AG09309 (cell line): ENCODE measurements around the gene CFAP65.

Source experiments
- DNase-seq: peaks from one replicate; pipeline ENCODE4 v3.0.0-alpha.2; 2010; ENCODE audit warnings: low read depth
- H3K4me3 ChIP-seq: 2 replicates; pipeline ENCODE4 v1.5.1; 2011; ENCODE audit warnings: mild to moderate bottlenecking, low read depth, low read length, moderate library complexity; ENCODE audit not compliant: control insufficient read depth
- TF ChIP-seq, protein P1 (sequence below): IDR thresholded peaks from 2 replicates; pipeline ENCODE4 v1.5.1; 2011; ENCODE audit warnings: mild to moderate bottlenecking, low read depth, low read length, inconsistent platforms; ENCODE audit not compliant: insufficient read depth, control insufficient read depth; ENCODE audit errors: missing control alignments

The CFAP65 gene

DNA sequence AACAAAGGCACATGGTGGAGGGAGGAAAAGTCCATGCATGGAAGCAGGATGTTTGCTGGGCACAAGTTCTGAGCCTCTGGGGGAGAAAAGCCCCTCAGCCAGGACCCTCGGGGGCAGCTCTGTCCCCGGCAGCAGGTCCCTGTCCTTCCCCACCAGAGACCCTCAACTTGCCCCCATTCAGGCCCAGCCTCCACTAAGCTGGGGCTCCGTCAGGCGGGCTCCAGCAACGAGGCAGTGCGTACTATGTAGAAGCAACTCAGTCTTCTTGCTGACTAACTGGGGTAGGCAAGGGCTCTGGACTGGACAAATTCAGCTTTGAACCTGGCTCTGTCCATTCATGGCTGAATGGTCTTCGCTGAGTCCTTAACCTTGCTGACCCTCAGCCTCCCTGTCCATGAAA is 23.0 kb downstream of the CFAP65 start:
- no peak overlapping the region for H3K4me3 ChIP-seq
- DNase-seq: no peak
- TF ChIP-seq, protein P1, sequence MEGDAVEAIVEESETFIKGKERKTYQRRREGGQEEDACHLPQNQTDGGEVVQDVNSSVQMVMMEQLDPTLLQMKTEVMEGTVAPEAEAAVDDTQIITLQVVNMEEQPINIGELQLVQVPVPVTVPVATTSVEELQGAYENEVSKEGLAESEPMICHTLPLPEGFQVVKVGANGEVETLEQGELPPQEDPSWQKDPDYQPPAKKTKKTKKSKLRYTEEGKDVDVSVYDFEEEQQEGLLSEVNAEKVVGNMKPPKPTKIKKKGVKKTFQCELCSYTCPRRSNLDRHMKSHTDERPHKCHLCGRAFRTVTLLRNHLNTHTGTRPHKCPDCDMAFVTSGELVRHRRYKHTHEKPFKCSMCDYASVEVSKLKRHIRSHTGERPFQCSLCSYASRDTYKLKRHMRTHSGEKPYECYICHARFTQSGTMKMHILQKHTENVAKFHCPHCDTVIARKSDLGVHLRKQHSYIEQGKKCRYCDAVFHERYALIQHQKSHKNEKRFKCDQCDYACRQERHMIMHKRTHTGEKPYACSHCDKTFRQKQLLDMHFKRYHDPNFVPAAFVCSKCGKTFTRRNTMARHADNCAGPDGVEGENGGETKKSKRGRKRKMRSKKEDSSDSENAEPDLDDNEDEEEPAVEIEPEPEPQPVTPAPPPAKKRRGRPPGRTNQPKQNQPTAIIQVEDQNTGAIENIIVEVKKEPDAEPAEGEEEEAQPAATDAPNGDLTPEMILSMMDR: no peak

DNA sequence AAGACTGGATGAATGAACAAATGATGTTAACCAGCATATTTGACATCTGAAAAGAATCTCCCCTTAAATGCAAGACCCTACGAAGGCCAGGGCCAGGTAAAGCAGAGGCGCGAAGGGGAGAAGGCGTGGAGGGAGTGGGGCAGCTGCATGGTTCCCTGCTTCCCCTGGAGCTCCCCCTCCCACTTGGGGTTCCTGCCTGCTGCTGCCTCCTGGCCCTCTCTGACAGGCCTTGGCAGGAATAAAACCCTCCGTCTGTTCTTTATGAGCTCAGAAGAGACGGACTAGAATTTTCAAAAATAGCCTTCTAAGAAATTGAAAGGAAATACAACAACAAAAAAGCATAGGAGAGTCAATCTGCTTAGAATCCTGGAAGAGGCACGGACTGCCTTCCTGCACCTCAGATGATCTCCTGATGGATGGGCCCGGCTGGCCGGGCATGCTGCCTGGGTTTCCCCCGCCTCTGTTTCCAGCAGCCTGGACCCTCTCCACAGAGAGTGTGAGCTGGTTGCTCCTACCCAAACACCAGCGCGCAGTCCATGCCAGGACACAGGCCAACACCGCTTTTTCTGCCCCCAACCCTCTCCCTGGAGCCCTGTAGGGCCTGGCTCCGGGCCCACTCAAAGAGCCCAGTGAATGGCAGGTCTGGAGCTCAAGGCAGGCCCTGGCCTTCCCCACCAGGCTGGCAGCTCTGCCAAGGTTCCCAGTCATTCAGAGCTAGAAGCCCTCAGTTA is 23.9 kb downstream of the CFAP65 start:
- TF ChIP-seq, protein P1: no peak
- no peak overlapping the region for H3K4me3 ChIP-seq
- no peak for DNase-seq

DNA sequence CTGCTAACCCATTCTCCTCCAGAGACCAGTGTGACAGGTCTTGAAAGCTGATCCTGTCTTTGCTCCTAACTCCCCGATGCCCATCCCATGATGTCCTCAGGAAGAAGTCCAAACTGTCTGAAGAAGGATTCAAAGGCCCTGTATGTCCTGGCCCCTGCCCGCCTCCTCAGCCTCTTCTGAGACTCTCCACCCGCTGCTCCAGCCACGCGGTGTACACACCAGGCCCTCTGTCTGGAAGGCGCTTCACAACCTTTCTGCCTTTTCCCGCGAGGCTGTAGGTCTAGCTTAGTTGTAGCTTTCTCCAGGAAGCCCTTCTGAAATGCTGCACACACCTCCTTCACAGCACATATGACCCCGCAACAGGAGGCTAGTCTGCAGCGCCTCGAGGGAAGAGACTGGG is 24.6 kb downstream of the CFAP65 start:
- TF ChIP-seq, protein P1: no peak
- DNase-seq: no peak
- no peak overlapping the region for H3K4me3 ChIP-seq

DNA sequence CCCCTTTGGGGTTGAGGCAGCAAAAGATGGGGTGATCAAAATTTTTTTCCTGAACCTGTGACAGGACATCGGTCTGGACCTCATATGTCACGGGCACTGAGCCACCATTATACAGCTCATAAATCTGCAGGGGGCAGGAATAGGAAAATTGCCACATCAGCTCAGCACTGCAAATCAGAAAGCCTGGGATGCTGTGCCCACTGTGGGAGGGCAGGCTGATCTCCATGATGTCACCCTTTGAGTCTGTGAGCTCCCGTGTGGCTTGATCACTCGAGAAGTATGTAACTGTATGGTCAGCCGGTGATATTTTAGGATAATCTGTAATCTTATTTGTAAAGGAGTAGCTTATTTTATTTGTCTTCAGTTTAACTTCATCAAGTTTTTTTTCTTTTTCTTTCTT is 30.4 kb downstream of the CFAP65 start:
- DNase-seq: no peak
- TF ChIP-seq, protein P1: no peak
- no peak overlapping the region for H3K4me3 ChIP-seq

DNA sequence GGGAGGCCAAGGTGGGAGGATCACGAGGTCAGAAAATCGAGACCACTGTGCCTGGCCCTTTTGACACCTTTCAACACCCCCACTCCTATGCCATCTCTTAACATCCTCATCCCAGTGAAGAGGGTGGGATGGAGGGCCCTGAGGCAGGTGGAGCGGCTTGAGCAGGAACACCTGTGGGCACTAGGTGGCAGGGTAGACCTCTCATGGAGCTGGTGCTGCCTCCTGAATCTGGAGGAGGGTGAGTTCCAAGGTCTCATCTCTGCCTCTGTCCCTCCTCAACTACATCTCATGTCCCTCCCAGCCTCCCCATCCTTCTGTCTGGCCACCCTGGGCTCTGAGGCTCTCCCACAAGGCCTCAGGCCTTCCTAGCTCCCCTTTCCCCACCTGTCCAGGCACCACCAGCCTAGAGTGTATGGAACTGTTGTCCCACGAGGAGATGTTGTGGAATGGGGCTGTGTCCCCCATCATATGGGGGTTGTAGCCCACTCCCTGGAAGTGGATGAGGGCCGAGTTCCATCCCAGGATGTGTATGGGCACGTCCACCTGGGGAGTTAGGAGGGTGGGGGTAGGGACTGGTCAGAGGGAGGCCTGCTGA is 31.1 kb downstream of the CFAP65 start:
- TF ChIP-seq, protein P1: peak; percentile 10
- no peak overlapping the region for H3K4me3 ChIP-seq
- no peak for DNase-seq

DNA sequence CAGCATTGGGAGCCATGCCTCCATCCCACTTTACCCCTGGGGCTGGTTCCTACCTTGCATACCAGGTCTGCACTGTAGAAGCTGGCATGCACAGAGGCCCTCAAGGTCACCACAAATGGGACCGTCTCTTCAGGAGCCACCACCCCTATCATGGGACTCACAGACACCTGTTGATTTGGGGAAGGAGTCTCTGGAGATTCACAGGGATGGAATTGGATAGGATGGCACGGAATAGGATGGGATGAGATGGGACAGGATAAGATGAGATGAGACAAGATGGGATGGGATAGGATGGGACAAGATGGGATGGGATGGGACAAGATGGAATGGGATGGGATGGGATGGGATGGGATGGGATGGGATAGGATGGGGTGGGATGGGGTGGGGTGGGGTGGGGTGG is 32.0 kb downstream of the CFAP65 start:
- H3K4me3 ChIP-seq: no peak overlapping the region
- TF ChIP-seq, protein P1: no peak
- DNase-seq: no peak

DNA sequence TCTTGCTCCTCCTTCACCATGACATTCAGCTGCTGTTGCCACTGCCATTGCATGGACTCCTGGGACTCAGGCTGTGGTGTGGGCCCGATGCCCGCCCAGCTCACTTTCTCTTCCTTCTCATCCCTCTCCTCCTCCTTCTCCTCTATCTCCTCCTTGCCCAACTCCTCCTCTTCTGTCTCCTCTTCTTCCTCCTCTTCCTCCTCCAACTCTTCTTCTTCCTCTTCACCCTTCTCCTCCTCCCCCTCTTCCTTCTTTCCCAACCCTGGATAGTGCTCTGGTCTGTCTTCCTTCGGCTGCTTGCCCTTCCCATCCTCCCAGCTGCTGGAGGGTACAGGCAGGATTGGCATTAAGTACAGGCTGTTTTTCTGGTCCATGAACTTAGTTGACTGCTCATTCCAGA is 37.3 kb downstream of the CFAP65 start:
- DNase-seq: no peak
- no peak overlapping the region for H3K4me3 ChIP-seq
- TF ChIP-seq, protein P1: no peak
